ENCODE results near the gene HES1. TPM values are rescaled to one million over a fixed set of nuclear protein-coding genes. Genes with fewer than 3 reads are reported as not detected.

HES1 gene
- total RNA-seq, 1 experiment from 2014 or later, result 43.2 TPM

DNA sequence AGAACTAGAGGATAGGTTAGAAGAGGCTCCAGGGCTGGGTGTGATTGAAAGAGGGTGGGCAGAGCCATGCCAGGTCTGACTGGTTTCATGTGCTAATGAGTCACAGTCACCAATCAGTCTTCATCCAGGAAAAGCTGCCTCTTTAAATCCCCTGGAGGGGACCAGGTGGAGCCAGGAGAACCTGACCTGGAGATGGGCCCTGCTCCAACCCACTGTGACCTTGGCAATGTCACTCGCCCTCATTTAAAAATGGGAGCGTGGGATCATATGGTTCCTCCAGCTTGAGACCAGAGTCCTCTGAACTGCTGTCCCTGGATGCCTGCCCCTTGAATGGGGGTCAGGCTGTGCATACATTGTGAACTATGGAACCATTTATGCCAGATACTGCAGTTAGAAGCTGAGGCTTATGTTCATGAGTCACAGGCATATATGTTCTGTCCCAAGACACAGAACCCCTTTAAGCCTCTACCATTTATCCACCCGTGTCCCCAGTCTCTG lies 23.0 kb downstream of the HES1 start:
- peak; percentile 65 for DNase-seq (ENCODE audit: low read depth)
- in situ Hi-C loops (cut with HindIII; ENCODE audit: low pct_unique_long_range_greater_than_20kb, low sequenced_read_pairs), result no loop called here

DNA sequence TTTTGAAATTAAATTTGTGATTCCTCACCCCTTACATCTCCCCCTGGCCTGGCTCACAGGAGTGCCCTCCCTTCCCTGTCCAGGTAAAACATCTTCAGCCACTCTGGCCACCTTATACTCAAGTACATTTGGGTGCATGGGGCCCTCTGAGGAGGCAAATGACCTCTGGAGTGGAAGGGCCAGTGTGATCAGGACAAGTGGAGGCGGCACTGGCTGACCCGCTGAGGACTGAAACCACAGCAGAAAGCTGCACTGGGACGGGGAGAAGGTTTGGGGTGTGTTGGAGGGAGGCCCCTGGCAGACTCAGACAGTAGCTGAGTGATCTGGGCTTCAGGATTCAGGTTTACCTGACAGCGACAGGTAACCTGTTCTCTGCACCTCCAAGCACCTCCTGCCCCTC lies 24.2 kb downstream of the HES1 start:
- in situ Hi-C loops (cut with HindIII; ENCODE audit: low pct_unique_long_range_greater_than_20kb, low sequenced_read_pairs), result no loop called here
- no peak for DNase-seq (ENCODE audit: low read depth)

DNA sequence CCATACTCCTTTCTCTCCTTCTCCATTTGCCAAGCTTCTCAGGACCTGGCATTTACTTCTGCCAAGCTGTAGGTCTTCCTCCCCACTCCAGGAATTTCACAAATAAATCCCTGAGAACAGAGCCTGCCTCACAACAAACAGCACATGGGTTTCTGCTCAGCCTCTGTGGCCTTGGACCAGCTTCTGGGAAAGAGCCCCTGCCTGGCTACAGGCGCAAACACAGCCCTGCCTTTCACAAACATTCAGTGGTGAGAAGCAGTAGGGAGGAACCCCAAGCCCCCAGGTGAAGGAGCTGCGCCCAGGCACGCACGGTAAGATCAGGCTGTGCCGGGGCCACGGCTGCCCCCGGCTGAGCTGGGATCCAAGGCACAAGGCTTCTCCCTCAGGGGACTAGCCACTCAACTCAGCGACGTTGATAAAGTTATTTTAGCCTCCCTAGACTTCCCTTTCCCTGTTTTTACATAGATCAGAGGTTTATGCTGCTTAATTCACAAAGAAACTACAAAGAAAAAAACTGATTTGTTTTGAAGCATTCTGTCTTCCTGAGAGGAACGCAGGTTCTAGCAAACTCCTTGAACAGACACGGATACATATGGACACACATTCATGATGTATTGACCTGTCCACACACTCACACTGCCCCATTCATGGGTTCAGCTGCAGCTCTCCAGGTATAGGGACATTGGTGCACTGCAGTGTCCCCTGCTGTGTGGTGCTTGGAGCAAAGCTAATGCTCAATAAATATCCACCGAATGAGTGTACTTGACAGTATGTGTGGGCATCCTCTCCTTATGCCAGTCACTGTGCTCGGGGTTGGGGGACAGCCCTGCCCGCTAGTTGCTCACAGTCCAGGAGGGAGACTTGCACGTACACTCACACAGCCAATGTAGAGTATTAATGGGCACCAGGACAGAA lies 25.4 kb downstream of the HES1 start:
- no peak for DNase-seq (ENCODE audit: low read depth)
- in situ Hi-C loops (cut with HindIII; ENCODE audit: low pct_unique_long_range_greater_than_20kb, low sequenced_read_pairs), result no loop called here

DNA sequence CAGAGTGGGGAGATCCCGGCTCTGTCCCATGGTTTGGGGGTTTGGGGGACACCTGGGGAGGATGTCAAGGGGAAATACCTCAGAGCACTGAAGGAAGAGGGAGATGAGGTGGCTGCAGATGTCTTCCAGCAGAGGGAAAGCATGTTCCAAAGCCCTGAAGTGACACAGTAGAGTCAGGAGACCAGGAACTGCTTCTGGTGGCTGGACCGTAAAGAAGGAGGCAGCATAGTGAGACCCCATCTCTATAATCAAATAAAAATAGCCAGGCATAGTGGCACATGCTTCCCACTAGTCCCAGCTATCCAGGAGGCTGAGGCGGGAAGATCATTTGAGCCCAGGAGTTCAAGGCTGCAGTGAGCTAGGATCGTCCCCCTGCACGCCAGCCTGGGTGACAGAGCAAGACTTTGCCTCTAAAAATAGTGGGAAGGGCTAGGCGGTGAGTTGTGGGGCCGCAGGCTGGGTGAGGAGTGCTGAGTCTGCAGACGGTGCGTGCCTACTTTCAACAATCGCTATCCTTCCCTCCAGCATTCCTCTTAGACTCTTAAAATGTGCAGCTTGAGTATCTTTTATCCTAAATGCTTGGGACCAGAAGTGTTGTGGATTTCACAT lies 26.2 kb downstream of the HES1 start:
- DNase-seq (ENCODE audit: low read depth), result no peak
- in situ Hi-C loops (cut with HindIII; ENCODE audit: low pct_unique_long_range_greater_than_20kb, low sequenced_read_pairs), result no loop called here

DNA sequence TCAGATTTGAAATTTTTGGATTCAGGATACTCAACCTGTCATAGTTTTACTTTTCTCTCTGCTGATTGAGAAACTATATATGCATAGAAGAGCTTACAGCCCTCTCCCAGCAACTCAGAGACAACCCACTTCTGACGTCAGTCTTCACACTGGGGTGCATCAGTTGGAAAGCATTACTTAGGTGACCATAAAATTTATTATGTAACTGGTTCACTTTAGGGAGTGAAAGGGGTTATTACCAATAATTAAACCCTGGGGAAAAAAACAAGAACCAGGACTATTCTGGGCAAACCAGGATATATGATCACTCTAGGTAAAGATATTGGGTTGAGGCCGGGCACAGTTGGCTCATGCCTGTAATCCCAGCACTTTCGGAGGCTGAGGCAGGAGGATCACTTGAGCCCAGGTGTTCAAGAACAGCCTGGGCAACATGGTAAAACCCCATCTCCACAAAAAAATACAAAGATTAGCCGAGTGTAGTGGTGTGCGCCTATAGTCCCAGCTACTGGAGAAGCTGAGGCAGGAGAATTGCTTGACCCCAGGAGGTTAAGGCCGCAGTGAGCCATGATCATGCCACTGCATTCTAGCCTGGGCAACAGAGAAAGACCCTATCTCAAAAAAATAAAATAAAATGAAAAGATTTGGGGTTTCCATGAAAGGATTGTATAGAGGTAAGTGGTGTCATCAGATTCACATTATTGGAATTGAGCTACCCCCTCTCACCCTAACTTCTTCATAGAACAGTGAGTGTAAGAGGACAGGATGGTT lies 27.1 kb downstream of the HES1 start:
- DNase-seq (ENCODE audit: low read depth), result no peak
- in situ Hi-C loops (cut with HindIII; ENCODE audit: low pct_unique_long_range_greater_than_20kb, low sequenced_read_pairs), result no loop called here

DNA sequence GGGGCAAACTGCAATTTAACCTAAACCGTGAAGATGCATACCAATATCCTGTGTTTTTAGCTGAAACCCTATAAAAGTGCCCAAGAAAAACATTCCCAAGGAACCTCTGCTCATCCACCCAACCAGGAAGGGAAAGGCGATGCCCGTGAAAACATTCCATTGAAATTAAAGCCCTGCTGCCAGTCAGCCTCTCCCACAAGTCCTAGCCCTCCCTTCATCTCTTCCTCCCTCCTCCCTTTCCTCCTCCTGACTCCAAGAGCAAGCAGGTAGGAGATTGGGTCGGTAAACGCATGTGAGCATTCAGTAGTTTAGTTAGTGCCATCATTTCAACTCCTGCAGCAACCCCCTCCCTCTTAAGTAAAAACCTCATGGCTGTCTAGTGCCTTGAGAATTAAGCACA lies 27.7 kb downstream of the HES1 start:
- in situ Hi-C loops (cut with HindIII; ENCODE audit: low pct_unique_long_range_greater_than_20kb, low sequenced_read_pairs), result no loop called here

DNA sequence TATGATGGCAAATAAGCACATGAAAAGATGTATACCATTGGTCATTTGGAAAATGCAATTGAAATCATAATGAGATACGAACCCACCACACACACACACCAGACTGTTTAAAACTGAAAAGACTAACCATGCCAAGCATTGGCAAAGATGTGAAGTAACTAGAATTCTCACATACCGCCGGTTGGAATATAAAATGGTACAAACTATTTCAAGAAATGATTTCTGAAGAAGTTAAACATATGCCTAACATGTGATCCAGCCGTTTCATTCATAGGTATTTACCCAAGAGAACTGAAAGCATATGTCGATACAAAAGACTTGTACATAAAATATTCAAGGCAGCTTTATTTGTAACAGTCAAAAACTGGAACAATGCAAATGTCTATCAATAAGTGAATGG lies 28.9 kb downstream of the HES1 start:
- in situ Hi-C loops (cut with HindIII; ENCODE audit: low pct_unique_long_range_greater_than_20kb, low sequenced_read_pairs), result no loop called here
- DNase-seq (ENCODE audit: low read depth), result no peak

More for the DNA sequence above, 27.7 kb downstream of the HES1 start:
- DNase-seq (ENCODE audit: low read depth), result no peak

DNA sequence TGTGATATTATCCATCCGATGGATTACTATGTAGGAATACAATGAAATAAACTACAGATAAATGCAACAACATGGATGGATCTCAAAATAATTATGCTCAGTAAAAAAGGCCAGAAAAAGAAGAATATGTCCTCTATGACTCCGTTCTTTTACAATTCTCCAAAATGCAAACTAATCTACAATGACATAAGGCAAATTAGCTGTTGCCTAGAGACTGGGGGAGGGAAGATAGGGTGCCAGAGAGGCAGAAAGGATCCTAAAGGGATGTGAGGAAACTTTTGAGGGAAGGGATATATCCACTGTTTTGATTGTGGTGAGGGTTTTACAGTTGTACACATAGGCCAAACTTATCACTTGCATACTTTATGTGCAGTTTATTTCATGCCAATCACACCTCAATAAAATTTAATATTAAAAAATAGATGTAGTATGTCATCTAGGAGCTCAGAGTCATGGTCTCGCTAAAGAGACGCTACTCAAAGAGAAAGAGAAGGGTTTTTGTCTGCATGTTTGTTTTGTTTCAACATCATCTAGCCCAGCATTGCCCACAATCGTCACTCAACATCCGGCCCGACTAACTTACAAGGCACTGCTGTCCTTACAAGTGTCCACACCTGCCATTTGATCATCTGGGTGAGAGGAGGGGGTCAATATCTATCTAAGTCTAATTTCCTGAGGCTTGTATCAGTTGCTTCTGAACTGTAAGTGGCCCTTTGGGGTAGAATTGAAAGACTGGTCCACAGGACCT lies 29.5 kb downstream of the HES1 start:
- no peak for DNase-seq (ENCODE audit: low read depth)
- in situ Hi-C loops (cut with HindIII; ENCODE audit: low pct_unique_long_range_greater_than_20kb, low sequenced_read_pairs), result no loop called here

DNA sequence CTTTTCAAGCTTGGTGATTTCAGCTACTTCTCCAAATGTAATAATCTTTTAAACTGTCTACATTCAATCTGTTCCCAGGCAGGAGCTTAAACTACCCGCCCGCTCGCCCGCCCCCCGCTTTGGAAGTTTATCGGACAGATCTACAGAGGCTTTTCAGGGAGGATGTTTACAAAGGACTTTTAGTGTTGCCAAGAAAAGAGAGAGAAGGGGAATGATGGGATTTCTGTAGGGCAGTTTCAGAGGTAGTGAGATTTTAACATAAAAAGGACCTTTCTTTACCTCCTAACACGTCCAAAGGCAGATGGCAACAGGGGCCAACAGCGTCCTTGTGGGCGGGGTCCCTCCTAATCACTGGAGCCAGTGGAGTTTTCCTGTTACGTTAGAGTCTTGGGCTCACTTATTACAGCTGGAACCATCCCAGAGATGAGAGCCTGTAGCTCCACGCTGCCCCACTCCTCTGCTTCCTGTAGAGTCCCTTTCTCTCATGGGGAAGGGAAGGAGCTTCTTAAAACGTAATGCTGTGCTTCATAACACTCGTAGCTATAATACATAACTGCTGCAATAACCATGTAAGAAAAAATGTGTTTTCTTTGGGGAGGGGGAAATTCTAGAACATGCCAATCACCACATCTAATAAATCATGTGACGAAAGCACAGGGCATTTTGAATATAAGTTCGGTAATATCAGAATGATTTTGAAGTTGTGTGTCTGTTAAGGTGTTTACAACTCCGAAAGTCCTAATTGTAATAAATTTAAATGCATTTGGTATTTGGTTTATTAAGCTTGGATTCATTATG lies 30.9 kb downstream of the HES1 start:
- in situ Hi-C loops (cut with HindIII; ENCODE audit: low pct_unique_long_range_greater_than_20kb, low sequenced_read_pairs), result no loop called here
- no peak for DNase-seq (ENCODE audit: low read depth)

DNA sequence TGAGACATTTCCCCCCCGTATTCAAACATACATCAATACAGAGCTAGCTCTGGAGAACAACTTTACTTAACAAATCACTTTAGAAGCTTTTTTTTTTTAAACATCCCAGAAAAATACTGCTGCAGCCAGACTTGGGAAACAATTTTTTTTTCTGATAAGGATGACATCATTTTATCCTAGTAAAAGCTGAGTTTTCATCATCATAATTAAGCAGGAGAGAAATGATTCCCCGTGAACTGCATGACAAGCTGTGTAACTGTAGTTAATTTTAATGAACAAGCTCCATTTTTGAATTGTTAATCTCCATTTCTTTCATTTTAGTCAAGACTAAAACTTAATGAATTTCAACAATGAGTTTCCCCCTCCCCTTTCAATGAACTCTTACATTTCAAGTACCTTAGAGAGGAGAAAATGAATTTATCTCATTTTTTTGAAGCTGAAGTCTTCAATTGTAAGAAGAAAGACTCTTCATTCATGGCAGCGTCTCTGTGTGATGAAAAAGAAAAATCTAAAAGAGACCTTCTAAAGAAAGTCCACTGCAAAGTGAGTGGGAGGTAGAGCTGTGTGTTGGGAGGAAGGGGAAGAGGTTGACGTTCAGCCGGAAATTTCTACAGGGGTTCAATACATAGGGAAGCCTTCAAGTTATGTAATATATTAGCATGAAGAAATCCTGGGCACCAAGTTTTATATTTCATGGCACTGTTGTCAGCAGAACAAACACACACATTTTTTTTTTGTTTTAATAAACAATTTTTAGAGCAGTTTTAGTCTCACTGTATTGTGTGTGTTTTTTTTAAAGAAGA lies 31.7 kb downstream of the HES1 start:
- in situ Hi-C loops (cut with HindIII; ENCODE audit: low pct_unique_long_range_greater_than_20kb, low sequenced_read_pairs), result no loop called here
- DNase-seq (ENCODE audit: low read depth), result no peak

DNA sequence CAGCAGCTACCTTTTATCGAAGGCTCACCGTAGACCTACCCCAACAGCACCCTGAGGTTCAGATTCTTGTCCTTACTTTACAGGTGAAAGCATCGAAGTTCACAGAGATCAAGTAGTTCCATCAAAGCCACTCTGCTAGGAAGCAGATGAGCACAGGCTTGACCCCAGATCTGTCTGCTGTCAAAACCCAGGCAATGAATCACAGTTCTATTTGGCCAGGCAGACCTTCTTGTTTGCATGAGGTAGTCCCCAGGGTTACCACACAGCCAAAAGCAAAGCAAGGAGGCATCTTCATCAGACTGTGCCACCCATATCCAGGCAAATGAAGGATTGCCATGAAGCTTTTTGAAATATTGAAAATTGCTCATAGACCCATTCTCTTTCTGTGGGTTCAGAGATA lies 33.0 kb downstream of the HES1 start:
- in situ Hi-C loops (cut with HindIII; ENCODE audit: low pct_unique_long_range_greater_than_20kb, low sequenced_read_pairs), result no loop called here

DNA sequence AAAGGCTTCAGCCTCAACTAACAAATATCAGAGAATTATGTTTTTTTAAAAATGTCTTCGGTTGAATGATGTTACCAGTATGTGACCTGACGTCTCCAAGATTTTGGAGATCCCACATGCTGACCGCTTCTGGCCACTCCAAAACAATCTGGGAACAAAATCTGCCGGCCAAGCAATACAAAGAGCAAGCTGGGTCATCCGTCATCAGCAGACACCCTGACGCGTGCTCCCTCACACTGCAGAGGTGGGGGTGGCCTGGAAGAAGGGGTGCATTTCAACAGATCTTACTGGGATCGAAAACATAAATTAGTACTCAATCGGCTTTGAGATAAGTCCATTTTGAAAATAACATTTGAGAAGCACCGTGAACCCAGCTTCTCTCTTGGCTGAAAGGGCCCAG lies 33.6 kb downstream of the HES1 start:
- in situ Hi-C loops (cut with HindIII; ENCODE audit: low pct_unique_long_range_greater_than_20kb, low sequenced_read_pairs), result no loop called here
- no peak for DNase-seq (ENCODE audit: low read depth)

More for the DNA sequence above, 33.0 kb downstream of the HES1 start:
- no peak for DNase-seq (ENCODE audit: low read depth)

DNA sequence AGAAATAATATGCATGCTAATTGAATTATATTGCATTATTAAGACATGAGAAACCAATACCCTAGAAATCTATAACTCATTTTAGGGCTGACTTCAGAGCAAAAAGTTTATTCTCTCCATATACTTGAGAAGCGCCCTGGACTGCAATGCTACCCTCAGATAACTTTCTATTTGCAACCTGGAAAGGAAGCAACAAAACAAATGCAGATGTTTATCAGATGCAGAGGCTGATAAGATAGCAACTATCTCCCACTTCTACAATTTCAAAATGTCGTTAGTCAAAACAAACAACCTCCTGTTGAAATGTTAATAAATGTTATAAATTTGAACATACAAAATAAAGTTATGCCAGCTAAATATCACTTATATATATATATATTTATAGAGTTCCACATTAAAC lies 34.8 kb downstream of the HES1 start:
- DNase-seq (ENCODE audit: low read depth), result no peak
- in situ Hi-C loops (cut with HindIII; ENCODE audit: low pct_unique_long_range_greater_than_20kb, low sequenced_read_pairs), result no loop called here

DNA sequence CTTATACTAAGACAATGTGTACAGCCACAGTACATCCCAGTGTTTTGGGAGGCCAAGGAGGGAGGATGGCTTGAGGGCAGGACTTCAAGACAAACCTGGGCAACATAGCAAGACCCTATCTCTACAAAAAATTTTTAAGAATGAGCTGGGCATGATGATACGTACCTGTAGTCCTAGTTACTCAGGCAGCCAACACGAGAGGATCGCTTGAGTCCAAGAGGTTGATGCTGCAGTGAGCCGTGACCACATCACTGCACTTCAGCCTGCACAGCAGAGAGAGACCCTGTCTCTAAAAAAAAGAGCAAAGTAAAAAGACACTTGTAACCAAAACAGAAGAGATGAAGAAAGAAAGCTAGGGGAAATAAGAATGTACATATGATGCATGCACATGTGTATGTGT lies 38.5 kb downstream of the HES1 start:
- no peak for DNase-seq (ENCODE audit: low read depth)
- in situ Hi-C loops (cut with HindIII; ENCODE audit: low pct_unique_long_range_greater_than_20kb, low sequenced_read_pairs), result no loop called here

DNA sequence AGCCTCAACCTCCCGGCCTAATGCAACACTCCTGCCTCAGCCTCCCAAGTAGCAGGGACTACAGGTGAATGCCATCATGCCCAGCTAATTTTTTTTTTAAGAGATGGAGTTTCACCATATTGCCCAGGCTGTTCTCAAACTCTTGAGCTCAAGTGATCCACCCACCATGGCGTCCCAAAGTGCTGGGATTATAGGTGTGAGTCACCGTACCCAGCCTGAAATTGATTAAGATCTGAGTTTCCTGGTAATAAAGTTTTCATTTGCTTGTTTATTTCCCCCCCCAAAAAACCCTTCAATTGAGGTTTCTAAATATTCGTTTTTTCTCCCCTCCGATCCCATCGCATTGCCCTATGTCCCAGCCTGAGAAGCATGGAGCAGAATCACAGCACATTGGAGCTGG lies 39.0 kb downstream of the HES1 start:
- DNase-seq (ENCODE audit: low read depth), result no peak
- in situ Hi-C loops (cut with HindIII; ENCODE audit: low pct_unique_long_range_greater_than_20kb, low sequenced_read_pairs), result no loop called here

DNA sequence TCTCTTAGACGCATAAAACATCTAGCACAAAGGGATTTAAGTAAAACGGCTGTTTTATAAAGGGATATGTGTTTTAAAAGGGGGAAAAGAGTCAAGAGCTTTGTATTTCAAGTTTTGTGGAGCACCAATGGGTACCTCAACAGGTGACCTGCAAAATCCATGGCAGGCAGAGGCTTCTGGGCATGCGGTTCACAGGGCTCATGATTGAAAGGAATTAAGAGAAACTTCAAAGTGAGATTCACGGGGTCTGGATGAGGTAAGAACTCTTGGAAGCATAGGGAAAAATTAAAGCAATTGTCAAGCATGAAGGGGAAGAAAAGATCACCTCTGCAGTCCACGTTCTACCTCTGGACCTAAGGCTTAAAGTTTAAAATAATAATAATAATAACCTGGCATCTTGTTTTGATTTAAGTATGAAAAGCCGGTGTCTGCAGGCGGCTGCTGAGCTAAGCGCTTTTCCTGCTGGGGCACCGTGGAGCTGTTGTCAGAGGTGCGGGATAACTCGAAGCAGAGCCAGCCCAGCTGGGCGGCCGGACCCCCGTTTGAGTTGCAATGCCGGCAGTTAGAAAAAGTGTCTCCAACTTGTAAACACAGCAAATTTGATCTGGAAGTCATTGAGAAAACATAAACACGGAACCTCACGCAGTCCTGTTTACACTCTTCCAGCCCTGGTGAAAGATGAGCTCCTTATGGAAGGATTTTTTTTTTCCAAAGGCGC lies 40.5 kb downstream of the HES1 start:
- no peak for DNase-seq (ENCODE audit: low read depth)
- in situ Hi-C loops (cut with HindIII; ENCODE audit: low pct_unique_long_range_greater_than_20kb, low sequenced_read_pairs), result no loop called here

Measured in Caki2 (cell line).